Myocyte (in vitro differentiated cells): Measurements from ENCODE around the gene LY6G6D. TPM values are rescaled to one million over a fixed set of nuclear protein-coding genes. Genes with fewer than 3 reads are reported as not detected.
"Not testable (repeated sequence)": the region's sequence is repeated elsewhere in the genome, so short reads cannot be mapped to it uniquely, and the experiment has no call there.

ENCODE experiments used
- DNase-seq: peaks from one replicate; pipeline ENCODE4 v3.0.0-alpha.2; 2012; ENCODE audit warnings: low read depth
- total RNA-seq: library from RNA; depleted of rRNA; stranded (reverse); fragments of >200 nt; gene quantifications from 2 replicates; pipeline ENCODE4 v1.2.3, GENCODE V29; 2014

The LY6G6D gene
- total RNA-seq, 1 donor from 2014 or later: not detected

- DNase-seq: no peak
Measured at GRCh38 chr6:31691564-31692108, 23.5 kb upstream of the LY6G6D start.

GRCh38 chr6:31692353-31692752 lies 22.8 kb upstream of the LY6G6D start:
- DNase-seq: no peak

- no peak for DNase-seq
Measured at GRCh38 chr6:31692886-31693285, 22.3 kb upstream of the LY6G6D start.

GRCh38 chr6:31693535-31693934 lies 21.6 kb upstream of the LY6G6D start:
- DNase-seq: no peak

GRCh38 chr6:31697555-31697954 lies 17.6 kb upstream of the LY6G6D start:
- DNase-seq: no peak

- DNase-seq: no peak
Measured at GRCh38 chr6:31700740-31701401, 14.3 kb upstream of the LY6G6D start.

- peak; percentile 83 for DNase-seq
Measured at GRCh38 chr6:31701666-31702404, 13.3 kb upstream of the LY6G6D start.

GRCh38 chr6:31702405-31702818 lies 12.7 kb upstream of the LY6G6D start:
- DNase-seq: no peak

- peak; percentile 98 for DNase-seq
Measured at GRCh38 chr6:31702819-31703716, 12.1 kb upstream of the LY6G6D start, which contains the start of gene ABHD16A. TSS of gene ABHD16A (minus strand) at chr6:31703324. CDS start at chr6:31703281, 43 bp downstream.

- no peak for DNase-seq
Measured at GRCh38 chr6:31705931-31706330, 9.2 kb upstream of the LY6G6D start.

GRCh38 chr6:31706599-31706998 lies 8.5 kb upstream of the LY6G6D start, which contains the start of gene LY6G6F:
TSS of gene LY6G6F (plus strand) at chr6:31706866. CDS start at chr6:31706907, 41 bp downstream.
- DNase-seq: no peak

- no peak for DNase-seq
Measured at GRCh38 chr6:31707701-31708100, 7.4 kb upstream of the LY6G6D start.

- DNase-seq: no peak
Measured at GRCh38 chr6:31708224-31708623, 6.9 kb upstream of the LY6G6D start.

- not testable (repeated sequence) for DNase-seq
Measured at GRCh38 chr6:31709157-31709556, 6.0 kb upstream of the LY6G6D start.

- DNase-seq: no peak
Measured at GRCh38 chr6:31710523-31711219, 4.5 kb upstream of the LY6G6D start.

- DNase-seq: no peak
Measured at GRCh38 chr6:31711233-31711632, 3.9 kb upstream of the LY6G6D start.

GRCh38 chr6:31712296-31712695 lies 2.9 kb upstream of the LY6G6D start:
- peak; percentile 8 for DNase-seq

GRCh38 chr6:31713465-31713864 lies 1.7 kb upstream of the LY6G6D start:
- DNase-seq: no peak

GRCh38 chr6:31713991-31714684 lies 1.0 kb upstream of the LY6G6D start:
- DNase-seq: no peak
